Activated CD4-positive, alpha-beta T cell treated with anti-CD3 and anti-CD28 coated beads for 24 hours (primary cell): Measurements from ENCODE around the gene GTF2IRD2.
"Not testable (repeated sequence)": the region's sequence is repeated elsewhere in the genome, so short reads cannot be mapped to it uniquely, and the experiment has no call there.

Experiments
- DNase-seq, 2 donors: peaks; one replicate each; pipeline ENCODE4 v3.0.0-alpha.2; 2020; ENCODE audit warnings: low read depth in 2 of 2

GTF2IRD2 gene

GRCh38 chr7:74788369-74789150 lies 62.8 kb downstream of the GTF2IRD2 start:
- DNase-seq = peak; percentile 91 to 95

- not testable (repeated sequence) for DNase-seq
These were observed 67.8 kb downstream of the GTF2IRD2 start for GRCh38 chr7:74783595-74783994.

- DNase-seq = not testable (repeated sequence)
These were observed 69.7 kb downstream of the GTF2IRD2 start for GRCh38 chr7:74781746-74782145.

- DNase-seq = not testable (repeated sequence)
These were observed 72.4 kb downstream of the GTF2IRD2 start for GRCh38 chr7:74779053-74779452.

GRCh38 chr7:74775111-74775510 lies 76.3 kb downstream of the GTF2IRD2 start:
- DNase-seq = not testable (repeated sequence)

- DNase-seq = not testable (repeated sequence)
These were observed 77.3 kb downstream of the GTF2IRD2 start, which contains the start of gene NCF1 for GRCh38 chr7:74773760-74774750. Gene NCF1 (plus strand): TSS chr7:74774011. CDS start chr7:74774032, 21 bp downstream.

- DNase-seq = not testable (repeated sequence)
These were observed 79.3 kb downstream of the GTF2IRD2 start for GRCh38 chr7:74772093-74772492.

GRCh38 chr7:74770062-74770461 lies 81.3 kb downstream of the GTF2IRD2 start:
- DNase-seq = not testable (repeated sequence)

- not testable (repeated sequence) for DNase-seq
These were observed 84.4 kb downstream of the GTF2IRD2 start for GRCh38 chr7:74766991-74767390.

GRCh38 chr7:74766509-74766908 lies 84.9 kb downstream of the GTF2IRD2 start:
- DNase-seq = not testable (repeated sequence)

- not testable (repeated sequence) for DNase-seq
These were observed 86.0 kb downstream of the GTF2IRD2 start for GRCh38 chr7:74765205-74765918.

- not testable (repeated sequence) for DNase-seq
These were observed 92.4 kb downstream of the GTF2IRD2 start for GRCh38 chr7:74758982-74759381.

- DNase-seq = not testable (repeated sequence)
These were observed 93.1 kb downstream of the GTF2IRD2 start for GRCh38 chr7:74758268-74758667.

- DNase-seq = not testable (repeated sequence)
These were observed 94.7 kb downstream of the GTF2IRD2 start for GRCh38 chr7:74756673-74757072.

- DNase-seq = not testable (repeated sequence)
These were observed 97.4 kb downstream of the GTF2IRD2 start for GRCh38 chr7:74753921-74754482.
